Cortex of kidney (tissue), 1 donor: ENCODE measurements around the gene PSG6.
"Not testable (repeated sequence)": the region's sequence is repeated elsewhere in the genome, so short reads cannot be mapped to it uniquely, and the experiment has no call there.

Source experiments
- DNase-seq: peaks from one replicate; lab custom pipeline; 2025; lab: John Stamatoyannopoulos, UW

The PSG6 gene

DNA sequence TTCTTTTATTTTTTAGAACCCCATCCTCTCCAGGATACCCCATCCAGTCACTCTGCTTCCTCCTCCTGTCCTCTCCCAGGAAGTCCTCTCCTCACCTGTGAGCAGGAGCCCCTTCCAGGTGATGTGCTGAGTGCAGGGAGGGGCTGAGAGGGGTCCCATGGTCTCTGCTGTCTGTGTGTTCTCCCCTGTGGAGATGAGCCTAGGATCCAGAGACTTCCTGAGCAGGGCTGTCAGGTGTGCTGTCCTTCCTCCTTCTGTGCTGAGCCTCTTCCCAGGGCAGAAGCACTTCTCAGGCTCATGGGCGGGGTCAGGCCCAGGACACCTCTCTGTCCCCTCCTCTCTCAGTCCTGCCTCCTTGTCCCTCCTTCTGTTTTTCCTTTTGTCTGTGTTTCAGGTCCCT, at the start of gene PSG6:
Gene PSG6 (minus strand): TSS at position 261 of the 400 bp plus-strand sequence. CDS start 102 bp downstream, at position 159.
- DNase-seq = not testable (repeated sequence)

- no peak for DNase-seq
Observed at GRCh38 chr19:42965176-42965575, 47.5 kb upstream of the PSG6 start.

DNA sequence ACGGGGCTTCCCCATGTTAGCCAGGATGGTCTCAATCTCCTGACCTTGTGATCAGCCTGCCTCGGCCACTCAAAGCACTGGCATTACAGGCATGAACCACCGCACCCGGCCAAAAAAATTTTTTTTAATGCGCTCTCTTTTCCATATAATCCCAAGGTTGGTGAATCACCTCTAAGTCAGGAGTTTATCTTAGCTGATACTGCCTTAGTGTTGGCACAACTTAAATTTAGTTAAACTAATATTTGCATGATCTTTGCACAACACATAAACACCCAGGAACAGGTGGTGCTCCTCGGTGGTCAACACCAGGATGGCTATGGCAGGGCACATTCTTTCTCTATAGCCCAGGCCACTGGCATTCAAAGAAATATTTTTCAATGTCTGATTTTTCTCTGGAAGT, 43.4 kb upstream of the PSG6 start:
- DNase-seq = no peak

GRCh38 chr19:42952126-42952525, 34.4 kb upstream of the PSG6 start:
- not testable (repeated sequence) for DNase-seq

GRCh38 chr19:42951476-42951875, 33.8 kb upstream of the PSG6 start:
- not testable (repeated sequence) for DNase-seq

DNA sequence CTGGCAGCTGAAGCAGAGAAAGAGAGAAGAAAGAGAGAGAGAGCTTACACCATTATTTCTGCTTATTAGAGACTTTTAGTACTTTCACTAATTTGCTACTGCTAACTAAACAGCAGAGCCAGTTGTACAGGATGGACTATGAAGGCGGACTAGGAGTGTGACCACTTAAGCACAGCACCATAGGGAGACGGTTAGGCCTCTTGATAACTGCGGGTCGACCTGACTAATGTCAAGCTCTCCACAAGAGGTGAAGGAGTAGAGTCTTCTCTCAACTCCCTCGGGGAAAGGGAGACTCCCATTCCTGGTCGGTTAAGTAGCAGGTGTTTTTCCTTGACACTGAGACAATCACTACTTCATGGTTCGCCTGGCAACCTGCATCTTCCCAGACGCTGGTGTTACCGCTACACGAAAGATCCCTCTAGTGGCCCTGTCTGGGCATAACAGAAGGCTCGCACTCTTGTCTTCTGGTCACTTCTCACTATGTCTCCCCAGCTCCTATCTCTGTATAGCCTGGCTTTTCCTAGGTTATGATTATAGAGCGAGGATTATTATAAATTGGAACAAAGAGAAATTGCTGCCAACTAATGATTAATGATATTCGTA, 24.6 kb upstream of the PSG6 start:
- DNase-seq = no peak

DNA sequence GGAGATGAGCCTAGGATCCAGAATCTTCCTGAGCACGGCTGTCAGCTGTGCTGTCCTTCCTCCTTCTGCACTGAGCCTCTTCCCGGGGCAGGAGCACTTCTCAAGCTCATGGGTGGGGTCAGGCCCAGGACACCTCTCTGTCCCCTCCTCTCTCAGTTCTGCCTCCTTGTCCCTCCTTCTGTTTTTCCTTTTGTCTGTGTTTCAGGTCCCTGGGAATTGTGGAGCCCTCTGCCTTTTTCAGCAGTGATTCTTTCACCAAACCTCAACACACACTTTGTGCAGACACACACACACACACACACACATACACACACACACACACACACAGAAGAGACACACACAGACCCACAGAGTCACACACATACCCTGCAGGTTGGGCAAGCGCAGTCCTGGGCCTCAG, 19.4 kb upstream of the PSG6 start, which contains the start of gene PSG7:
Gene PSG7 (minus strand): TSS at position 101 of the 400 bp plus-strand sequence. CDS start 131 bp downstream, outside the sequence.
- not testable (repeated sequence) for DNase-seq

- DNase-seq = not testable (repeated sequence)
Observed at GRCh38 chr19:42934726-42935125, 17.0 kb upstream of the PSG6 start.

DNA sequence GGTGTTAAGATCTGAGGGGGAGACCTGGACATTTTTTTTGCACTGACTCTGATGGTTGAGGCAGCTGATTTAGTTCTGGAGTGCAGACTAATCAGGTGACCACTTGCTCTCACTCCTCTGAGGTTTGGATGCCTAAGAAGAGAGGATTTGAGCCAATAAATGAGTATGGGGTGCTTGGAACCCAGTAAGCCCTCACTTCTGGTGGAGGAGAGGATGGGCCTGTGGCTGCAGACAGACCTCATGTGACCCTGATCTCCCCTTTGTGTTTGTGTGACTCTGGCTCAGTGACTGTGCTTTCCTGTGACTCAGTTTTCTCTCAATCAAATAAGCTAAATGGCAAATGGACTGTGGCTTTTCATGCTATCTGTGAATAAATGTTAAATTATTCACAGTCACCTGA, 16.5 kb upstream of the PSG6 start:
- DNase-seq = not testable (repeated sequence)

DNA sequence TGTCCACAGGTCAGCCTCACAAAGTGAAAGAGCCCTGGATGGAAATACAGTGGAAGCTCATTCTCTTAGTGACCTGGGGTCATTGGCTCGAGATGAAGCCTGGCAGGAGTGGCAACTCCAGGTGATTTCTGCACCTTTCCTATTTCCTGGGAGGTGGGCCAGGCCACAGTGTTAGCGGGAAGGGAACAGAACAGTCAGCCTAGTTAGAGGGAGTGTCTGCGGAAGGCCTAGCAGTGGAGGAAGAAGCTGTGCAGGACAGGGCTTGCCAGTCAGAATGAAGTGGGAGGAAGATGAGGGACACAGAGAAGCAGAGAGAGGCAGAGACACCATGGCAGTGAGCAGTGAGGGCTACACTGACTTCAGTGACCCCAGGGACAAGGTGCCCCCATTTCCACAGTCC, 15.7 kb upstream of the PSG6 start:
- DNase-seq = not testable (repeated sequence)

DNA sequence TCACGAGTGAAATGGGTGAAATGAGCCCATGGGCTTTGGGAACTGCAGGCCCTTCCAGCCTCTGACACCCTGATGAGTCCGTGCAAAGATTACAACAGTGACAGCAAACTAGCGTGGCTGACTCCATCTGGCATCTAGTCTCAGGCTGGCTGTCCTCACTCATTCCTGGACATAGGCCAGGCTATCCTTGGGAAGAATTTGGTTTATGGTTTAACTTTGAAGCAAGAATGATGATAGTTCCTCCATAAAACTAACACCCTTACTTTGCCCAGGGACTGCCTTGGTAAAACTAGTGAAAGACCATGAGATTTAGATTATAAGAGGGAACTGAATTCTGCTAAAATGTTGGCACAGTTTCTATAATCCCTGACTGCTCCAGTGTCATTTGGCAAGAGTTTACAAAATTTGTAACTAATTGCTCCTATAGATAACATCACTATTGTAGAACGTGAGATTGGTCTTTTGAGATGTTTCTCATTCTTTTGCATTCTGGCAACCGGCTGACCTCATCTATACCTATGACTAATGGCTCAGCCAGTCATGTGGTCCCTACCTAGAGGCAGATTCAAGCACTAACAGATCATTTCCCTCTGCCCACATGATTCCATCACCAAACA, 14.9 kb upstream of the PSG6 start:
- DNase-seq = not testable (repeated sequence)

GRCh38 chr19:42930214-42930613, 12.5 kb upstream of the PSG6 start:
- DNase-seq = not testable (repeated sequence)

DNA sequence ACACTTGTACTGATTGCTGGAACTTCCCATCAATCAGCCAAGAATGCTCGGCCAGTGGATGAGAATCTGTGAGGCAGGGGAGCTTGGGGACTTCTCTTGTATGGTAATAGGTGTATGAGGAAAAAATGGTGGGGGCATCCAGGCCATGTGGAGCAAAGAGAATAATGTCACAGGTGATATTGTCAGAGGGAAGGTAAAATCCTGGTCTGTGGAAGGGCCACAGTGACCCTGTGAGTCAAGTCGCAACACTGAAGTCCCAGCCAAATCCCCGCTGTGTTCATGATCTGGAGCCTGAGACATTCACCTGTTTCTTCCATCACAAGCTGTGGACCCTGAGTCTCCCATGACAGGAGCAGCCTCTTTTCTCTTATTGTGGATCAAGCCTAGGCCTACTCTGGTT, 11.2 kb upstream of the PSG6 start:
- DNase-seq = no peak

GRCh38 chr19:42926781-42927180, 9.1 kb upstream of the PSG6 start:
- DNase-seq = no peak

DNA sequence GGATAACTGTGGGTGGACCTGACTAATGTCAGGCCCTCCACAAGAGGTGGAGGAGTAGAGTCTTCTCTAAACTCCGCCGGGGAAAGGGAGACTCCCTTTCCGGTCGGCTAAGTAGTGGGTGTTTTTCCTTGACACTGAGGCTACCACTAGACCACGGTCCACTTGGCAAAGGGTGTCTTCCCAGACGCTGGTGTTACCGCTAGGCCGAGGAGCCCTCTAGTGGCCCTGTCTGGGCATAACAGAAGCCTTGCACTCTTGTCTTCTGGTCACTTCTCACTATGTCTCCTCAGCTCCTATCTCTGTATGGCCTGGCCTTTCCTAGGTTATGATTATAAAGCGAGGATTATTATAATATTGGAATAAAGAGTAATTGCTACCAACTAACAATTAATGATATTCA, 5.4 kb upstream of the PSG6 start:
- not testable (repeated sequence) for DNase-seq

DNA sequence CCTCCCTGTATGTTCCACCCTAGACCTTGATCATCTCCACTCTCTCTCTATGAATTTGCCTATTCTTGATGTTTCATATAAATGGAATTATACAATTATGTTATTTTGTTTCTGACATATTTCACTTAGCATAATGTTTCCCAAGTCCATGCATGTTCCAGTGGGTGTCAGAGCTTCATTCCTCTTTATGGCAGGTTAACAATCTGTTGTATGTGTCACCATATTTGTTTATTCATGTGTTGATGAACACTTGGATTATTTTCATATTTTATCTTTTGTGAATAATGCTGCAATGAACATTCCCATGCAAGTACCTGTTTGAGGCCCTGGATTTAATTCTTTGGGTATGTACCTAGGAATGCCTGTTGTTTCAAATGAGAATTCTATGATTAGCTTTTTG, 3.3 kb upstream of the PSG6 start:
- not testable (repeated sequence) for DNase-seq

DNA sequence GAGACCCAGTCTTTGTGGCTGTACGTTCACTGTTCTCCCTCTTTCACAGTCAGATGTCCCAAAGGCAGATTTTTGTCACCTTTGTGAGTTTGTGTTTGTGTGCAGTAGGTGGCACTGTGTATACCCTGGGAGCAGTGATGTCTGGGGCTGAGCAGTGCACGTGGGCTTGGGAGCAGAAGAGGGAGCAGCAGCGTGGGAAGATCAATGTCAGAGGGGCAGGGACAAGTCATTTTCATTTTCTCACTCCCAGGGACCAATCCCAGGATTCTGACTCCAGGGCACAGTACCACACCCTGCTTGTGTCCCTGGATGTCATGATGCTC, 2.0 kb upstream of the PSG6 start:
- DNase-seq = no peak

GRCh38 chr19:42919070-42919756, 1.5 kb upstream of the PSG6 start:
- DNase-seq = not testable (repeated sequence)

- not testable (repeated sequence) for DNase-seq
Observed at GRCh38 chr19:42918377-42919069, 829 bp upstream of the PSG6 start.

DNA sequence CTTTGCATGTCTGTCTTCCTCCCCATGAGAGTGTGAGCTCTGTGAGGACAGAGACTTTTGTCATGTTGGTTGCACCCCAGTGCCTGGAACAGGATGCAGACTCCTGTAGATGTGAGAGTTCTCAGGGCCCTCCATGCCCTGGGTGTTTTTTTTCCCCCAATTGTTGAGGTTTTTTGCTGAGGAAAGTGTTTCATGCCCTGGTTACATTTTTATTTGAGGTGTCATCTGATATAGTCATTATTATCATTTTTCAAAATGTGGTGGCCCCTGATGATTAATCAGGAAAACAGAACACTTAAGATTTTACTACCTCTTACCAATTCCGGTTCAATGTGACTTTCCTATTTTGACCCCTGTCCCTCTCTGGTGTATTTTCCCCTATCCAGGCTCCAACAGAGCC, 763 bp downstream of the PSG6 start:
- not testable (repeated sequence) for DNase-seq

DNA sequence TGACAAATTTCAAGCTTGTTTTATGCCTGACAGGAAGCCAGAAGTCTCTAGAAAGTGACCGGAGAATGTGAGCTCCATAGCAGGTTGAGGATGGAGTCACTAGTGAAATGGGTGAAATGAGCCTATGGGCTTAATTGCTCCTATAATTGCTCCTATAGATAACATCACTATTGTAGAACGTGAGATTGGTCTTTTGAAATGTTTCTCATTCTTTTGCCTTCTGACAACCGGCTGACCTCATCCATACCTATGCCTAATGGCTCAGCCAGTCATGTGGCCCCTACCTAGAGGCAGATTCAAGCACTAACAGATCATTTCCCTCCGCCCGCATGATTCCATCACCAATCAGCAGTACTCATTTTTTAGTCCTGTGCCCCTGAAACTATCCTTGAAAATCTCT, 4.2 kb downstream of the PSG6 start:
- DNase-seq = not testable (repeated sequence)

GRCh38 chr19:42912941-42913340, 4.8 kb downstream of the PSG6 start:
- not testable (repeated sequence) for DNase-seq

DNA sequence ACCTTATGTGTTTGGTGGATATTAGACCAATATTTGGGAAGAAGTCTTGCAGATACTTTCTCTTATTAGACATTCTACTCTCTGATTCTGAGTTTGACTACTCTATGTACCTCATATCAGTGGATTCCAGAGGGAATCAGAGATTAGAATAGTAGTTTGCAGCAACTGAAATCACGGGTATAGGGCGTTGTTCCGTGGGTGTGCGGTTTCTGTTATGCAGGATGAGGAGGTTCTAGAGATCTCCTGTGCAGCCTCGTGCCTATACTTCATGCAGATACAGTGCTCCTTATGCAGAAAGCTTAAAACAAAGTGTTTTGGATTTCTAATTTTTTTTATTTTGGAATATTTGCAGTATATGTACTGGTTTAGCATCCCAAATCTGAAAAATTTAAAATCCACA, 6.0 kb downstream of the PSG6 start:
- DNase-seq = not testable (repeated sequence)
